ENCODE measurements around the gene COMP.

COMP gene

DNA sequence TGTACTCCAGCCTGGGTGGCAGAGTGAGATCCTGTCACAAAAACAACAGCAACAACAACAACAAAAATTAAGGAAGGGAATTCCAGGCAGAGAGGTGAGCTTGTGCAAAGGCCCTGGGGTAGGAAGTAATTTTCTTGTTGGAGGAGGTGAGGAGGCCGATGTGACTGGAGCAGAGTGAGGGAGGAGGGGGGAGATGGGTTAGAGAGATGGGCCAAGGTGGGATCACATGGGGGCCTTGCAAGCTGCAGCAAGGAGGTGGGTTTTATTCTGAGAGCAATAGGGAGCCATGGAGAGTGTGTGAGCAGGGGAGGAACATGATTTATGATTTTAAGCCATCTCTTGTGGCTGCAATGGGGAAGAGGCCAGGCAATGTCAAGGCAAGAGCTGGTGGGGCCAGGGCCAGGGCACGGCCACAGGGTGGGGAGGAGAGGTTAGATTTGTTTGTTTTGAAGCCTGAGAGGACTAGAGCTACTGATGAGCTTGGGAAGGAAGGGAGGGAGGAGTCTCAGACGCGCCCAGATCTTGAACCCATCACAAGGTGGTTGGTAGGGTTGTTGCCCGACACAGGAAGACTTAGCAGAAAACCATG, 12.5 kb upstream of the COMP start:
- no peak for DNase-seq

DNA sequence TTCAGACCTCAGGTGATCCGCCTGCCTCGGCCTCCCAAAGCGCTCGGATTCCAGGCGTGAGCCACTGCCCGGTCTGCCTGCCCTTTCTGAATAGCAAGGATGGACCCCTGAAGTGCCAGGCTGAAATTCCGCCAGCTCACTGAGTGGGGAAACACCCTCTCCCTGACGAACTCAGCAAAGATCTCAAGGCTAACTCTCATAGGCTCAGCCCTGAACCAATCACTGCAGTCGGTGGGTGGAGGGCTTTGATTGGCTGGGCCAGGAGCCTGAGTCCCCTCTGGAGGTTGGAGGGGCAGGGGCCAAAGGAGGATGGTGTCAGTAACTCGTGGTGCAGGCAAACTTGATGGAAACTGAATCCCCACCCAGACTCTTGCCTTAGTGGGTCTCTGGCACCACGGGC, 11.2 kb upstream of the COMP start:
- DNase-seq, result no peak

DNA sequence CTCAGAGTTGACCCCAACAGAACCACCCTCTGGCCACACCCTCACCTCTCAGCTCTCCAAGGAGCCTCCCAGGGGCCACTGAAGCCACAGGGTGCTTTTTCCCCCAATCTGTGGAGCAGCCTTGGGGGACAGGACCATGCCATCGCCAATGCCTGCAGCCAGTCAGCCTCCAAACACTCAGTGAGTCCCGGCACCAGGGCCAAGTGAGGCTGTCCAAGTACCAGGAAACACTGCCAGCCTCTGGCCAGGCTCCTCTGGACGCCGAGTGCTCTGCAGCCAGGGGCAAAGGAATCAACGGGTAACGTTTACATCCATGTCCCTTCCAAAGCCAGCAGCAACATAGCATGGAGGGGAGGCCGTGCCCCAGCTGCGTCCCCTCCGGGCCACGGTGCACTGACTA, 9.5 kb upstream of the COMP start:
- DNase-seq, result no peak

DNA sequence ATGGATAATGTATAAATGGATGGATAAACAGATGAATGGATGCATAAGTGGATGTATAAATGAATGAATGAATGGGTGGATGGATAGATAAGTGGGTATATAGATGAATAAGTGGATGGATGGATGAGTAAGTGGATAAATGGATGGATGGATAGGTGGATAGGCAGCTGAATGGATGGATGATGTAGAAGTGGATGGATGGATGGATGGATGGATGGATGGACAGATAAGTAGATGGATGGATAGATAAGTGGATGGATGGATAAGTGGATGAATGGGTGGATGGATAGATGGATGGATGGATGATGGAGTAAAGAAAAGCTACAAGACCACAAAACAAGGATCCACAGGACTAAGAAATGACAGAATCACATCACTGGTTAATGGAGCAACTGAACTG, 9.0 kb upstream of the COMP start:
- no peak for DNase-seq

DNA sequence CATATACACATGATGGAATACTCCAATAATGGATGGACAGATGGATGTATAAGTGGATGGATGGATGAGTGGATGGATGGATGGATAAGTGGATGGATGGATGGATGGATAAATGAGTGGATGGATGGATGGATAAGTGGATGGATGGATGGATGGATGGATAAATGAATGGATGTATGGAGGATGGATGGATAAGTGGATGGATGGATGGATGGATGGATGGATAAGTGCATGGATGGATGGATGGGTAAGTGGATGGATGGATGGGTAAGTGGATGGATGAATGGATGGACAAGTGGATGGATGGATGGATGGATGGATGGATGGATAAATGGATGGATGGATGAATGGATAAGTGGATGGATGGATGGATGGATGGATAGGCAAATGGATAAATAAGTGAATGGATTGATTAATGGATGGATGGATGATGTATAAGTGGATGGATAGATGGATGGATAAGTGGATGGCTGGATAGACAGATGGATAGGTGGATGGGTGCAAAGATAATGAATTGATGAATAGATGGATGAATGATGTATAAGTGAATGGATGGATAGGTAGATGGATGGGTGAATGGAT, 8.4 kb upstream of the COMP start:
- DNase-seq, result no peak

DNA sequence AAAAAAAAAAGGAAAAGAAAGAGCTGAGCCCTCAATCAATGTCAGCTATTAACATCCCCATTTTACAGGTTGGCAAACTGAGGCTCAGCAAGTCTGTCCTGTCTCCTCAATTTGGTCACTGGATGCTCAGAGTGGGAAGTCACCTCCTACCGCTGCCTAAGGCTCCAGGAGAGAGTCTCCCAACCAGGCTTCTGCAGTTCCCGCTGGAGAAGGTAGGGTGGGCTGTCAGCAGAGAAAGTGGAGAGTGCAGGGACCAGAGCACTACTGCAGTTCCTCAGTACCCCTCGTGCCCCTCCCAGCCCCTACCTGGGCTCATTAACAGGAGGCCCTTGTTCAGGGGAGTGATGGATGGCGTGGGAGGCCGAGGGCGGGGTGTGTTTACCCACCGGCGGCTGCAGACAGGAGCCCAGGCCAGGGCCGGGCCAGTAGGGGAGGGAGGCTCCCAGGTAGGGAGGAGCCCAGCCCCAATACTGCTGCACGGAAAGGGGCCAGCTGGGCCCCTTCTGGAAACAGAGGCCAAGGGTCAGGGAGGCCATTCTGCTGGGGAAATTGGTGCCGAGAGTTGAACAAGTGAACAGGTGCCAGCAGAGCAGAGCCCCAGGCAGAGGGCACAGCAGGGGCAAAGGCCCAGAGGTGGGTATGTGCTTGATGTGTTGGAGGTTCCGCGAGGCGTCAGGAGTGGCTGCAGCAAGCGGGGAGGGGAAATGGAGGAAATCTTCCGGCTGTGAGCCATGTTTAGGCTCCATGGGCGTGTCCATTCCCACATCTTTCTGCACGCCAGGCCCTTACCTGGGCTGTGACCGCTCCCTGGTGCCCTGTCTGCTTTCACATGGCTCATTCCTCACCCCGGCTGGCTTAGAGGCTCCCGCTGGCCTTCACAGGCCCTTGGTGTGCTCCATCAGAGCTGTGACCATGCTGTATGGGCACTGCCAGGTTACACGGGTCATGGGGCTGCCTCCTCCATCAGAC, 7.6 kb upstream of the COMP start:
- DNase-seq, result no peak

DNA sequence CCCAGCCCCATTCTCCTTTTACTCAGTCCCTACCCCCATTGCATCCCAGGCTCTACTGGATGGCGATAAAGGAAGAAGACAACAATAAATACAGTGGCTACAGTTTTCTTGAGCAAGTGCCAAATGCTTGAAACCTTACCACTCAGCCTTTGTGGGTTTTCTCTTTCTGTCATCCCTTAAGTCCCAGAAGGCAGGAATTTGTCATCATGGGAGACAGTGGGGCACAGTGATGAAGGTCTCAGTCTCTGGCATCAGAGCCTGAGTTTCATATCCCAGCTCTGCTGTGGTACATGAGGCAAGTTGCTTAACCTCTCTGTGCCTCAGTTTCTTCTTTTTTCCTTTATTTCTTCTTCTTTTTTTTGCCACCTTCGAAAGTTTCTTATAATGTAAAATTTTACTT, 5.1 kb upstream of the COMP start:
- no peak for DNase-seq

DNA sequence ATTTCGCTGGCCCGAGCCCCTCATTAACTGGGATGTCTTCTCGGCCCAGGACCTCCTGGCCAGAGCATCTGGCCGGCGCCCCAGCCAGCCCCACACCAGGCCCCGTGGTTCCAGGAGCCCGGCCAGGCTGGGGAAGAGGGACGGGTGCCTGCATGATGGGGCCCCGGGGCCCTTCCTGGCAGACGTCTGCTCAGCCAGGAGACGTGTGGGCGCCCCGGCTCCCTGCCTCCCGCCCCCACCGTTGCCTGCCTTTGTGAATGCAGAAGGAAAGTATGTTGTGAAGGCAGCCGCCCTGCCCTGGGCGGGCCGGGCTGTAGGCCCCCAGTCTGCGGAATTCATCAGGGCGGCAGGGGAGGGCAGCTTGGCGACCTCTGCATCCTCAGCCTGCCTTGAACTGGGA, 4.4 kb upstream of the COMP start:
- no peak for DNase-seq

DNA sequence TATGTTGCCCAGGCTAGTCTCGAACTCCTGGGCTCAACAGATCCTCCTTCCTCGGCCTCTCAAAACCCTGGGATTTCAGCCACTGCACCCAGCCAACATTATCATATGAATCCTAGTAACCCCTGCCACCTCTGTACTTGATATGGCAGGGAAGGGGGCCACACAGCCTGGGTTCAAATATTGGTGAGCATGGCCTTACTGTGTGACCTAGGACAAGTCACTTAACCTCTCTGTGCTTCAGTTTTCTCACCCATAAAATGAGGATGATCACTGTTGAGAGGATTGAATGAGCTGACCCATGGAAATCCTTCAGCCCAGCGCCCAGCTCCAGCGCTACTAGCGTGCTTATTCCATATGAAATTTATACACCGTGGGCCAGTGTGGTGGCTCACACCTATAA, 3.6 kb upstream of the COMP start:
- DNase-seq, result no peak

DNA sequence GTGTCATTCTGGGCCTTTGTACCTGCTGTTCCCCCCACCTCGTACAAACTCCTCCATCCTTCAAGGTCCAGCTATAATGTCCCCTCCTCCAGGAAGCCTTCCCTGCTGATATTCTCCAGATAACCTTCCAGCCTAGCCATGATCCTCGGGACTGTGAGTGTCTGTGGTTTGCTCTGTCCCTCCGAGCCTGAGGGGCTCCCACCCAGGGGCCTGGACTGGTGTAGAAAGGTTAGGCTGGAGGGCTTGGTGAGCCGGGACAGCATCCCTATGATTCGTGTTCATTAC, 2.9 kb upstream of the COMP start:
- no peak for DNase-seq

DNA sequence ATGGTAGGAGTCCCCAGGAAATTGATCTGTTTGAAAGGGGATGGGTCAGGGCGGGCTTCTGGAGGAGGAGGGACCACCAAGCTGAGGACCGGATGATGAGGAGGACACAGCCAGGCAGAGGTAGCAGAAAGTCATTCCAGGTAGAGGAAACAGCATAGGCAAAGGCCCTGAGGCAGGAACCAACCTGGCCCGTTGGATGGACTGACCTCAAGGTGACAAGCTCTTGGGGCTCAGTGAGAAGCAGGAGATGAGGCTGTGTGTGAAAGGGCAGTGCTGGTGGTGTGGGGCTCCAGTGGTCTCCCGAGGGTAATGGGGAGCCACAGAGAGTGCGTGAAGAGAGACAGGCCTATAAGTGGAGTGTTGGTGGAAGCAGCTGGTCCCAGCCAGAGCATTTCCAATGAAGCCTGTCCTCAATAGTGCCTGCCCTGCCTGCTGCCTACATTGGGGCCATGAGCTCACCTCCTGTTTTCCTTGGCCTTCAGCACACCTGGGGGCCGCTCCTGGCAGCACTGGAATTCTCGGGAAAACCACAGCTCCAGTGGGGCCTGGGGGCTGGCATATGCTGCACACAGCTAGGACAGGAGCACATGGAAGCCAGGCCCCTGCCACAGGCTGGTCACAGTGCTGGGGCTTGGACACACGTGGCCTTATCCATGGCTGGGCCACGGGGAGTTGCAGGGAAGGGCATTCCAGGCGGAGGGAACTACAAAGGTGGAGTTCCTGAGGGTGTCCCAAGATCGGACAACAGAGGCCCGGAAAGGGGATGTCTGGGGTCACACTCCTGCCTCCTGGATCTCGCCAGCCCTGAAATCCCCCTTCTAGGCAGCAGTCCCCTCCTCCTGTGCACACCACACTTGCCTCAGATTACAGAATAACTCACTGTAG, 2.3 kb upstream of the COMP start:
- DNase-seq, result no peak

DNA sequence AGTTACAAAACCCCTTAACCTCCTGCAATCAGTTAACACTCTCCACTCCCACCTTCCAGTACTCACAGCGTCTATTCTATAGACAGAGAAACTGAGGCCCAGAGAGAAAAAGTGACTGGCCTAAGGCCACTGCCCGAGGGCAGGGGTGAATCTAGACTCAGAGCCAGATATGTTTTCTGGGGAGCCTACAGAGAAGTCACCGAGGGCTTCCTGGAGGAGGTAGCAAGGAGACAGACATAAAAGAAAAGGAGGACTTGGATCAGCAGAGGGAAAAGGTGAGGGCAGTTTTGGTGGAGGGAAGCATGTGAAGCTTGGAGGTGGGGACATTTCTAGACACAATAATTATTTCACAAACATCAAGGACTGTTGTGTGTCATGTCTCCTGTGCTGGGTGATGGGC, 1.6 kb upstream of the COMP start:
- DNase-seq, result no peak

DNA sequence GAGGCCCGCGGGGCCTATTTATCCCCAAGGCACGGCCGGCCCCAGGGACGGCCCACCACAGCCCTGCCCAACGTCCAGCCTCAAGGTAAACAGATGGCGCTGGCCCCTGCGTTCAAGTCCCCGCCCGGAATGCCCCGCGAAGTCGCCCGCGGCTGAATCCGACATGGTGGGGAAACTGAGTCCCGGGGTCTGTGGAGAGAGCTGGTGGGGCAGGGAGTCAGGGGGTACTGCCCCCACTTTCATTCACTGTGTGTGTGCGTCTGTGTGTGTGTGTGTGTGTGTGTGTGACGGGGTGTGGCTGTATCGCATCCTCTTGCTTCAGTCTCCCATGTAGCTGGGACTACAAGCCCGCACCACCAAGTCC, 192 bp upstream of the COMP start:
- no peak for DNase-seq

DNA sequence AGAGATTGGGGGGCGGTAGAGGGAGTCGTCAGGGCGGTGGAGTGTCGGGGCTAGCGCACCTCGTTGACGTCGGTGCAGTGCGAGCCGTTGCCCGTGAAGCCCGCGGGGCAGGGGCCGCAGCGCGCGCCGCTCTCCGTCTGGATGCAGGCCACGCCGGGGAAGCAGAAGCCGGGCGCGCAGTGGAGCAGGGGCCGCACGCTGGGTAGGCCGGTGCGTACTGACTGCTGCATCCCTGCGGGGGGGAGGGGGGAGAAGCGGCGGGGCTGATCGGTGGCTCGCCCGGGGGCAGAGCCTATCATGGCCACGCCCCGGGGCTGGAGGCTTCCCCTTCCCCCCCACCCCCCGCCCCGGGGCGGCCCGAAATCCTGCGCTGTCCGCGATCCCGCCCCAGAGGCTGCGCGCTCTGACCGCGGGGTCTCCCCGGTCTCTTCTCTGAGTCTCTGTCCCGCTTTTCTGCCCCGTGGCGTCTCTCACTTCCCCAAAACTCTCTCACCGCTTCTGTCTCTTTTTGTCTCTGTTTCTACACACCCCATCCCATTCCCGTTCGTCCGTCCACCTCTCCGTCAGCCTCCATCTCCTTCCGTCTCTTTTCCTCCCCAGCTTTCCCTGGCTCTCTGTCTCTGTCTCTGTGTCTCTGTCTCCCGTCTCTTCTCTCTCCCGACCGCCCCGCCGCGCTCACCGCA, 1.1 kb downstream of the COMP start:
- peak; percentile 53 for DNase-seq

DNA sequence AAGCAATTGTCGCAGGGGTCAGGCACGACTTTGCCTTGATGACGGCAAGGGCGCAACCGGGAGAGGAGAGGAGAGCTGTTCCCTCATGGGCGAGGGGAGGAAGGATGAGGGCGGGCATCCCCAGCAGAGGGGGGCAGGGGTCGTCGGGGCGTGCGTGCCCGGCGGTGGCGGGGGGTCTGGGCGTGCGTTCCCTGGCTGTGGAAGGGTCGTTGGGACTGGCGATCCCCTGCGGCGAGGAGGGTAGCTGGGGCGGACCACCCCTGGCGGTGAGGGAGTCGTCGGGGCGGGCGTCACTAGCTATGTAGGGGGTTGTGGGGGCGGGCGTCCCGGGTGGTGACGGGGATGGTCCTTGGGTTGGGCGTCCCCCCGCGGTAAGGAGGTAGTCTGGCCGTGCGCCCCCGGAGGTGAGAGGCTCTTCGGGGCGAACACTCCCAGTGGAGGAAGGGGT, 1.7 kb downstream of the COMP start:
- no peak for DNase-seq

DNA sequence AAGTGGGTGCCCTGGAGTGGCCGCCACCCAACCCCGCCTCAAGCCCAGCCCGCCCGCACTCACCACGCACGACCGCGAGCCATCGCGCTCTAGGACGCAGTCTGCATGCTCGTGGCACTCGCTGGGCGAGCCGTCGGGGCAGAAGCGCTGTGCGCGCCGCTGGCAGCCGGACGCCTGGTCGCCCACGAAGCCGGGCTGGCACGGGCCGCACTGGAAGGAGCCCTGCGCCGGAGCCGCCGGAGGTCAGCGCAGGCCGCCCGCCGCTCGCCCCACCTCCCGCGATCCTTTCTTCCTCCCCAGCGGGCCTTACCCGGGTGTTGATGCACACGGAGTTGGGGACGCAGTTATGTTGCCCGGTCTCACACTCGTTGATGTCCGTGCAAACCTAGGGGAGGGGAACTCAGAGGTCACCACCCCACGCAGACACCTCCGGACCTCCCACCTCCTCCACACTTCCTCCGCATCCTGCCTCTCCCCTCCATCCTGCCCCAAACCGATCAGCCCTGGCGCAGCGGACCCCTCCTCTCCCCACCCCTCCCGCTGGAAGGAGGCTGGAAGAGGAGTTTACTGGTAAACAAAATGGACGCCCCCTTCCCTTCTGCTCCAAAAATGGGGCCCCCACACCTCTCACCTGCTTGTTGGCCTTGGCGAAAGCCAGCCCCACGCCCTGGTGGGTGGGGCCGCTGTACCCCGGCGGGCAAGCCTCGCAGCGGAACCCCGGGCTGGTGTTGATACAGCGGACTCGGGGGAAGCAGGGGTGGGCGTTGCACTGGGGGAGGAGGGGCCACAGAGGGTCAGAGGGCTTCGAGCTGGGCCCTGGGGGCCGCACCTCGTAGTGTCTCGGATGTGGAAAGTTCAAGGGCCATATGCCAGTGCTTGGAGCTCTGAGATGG, 2.3 kb downstream of the COMP start:
- no peak for DNase-seq

DNA sequence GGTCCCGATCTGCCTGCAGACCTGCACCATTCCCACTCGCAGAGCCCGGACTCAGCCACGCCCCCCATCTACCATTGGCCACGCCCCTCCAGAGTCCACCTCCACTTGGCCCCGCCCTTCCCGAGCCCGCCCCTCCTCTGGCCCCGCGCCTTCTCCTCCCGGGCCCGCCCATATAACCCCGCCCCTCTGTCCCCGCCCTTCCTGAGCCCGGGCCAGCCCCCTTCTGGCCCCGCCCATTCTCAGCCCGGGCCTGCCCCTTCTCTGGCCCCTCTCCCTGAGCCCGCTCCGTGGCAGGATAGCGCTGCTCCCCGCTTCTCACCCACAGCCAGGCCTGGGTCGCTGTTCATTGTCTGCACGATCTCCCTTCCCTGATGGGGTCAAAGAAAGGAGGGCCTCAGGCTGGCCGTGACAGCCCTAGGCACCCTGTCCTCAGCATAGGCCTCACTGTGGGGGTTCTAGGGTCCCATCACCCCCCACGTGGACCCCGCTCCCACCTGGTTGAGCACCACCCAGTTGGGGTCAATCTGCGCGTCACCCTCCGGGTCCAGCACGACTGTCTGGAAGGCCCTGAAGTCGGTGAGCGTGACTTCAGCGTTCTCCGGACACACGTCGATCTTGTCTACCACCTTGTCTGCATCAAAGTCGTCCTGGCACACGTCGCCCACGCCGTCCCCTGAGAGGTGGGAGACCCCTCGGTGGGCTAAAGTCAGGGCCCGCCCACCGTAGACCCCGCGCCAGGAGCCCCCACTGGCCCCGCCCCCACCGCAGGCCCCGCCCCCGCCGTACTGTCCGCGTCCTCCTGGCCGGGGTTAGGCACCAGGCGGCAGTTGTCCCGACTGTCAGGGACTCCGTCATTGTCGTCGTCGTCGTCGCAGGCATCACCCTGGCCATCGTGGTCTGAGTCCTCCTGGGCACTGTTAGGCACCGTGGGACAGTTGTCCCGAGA, 5.7 kb downstream of the COMP start:
- peak; percentile 75 for DNase-seq

DNA sequence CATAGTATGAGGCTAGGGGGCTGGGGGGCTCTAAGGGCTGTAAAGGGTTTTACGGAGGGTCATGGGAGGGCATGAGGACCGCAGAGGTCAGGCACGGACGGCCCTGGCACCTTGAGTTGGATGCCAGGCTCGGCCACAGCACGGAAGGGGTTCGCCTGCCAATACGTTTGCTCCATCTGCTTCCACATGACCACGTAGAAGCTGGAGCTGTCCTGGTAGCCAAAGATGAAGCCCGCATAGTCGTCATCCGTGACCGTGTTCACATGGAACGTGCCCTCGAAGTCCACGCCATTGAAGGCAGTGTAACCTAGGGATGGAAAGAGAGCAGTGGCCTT, 6.4 kb downstream of the COMP start:
- no peak for DNase-seq

DNA sequence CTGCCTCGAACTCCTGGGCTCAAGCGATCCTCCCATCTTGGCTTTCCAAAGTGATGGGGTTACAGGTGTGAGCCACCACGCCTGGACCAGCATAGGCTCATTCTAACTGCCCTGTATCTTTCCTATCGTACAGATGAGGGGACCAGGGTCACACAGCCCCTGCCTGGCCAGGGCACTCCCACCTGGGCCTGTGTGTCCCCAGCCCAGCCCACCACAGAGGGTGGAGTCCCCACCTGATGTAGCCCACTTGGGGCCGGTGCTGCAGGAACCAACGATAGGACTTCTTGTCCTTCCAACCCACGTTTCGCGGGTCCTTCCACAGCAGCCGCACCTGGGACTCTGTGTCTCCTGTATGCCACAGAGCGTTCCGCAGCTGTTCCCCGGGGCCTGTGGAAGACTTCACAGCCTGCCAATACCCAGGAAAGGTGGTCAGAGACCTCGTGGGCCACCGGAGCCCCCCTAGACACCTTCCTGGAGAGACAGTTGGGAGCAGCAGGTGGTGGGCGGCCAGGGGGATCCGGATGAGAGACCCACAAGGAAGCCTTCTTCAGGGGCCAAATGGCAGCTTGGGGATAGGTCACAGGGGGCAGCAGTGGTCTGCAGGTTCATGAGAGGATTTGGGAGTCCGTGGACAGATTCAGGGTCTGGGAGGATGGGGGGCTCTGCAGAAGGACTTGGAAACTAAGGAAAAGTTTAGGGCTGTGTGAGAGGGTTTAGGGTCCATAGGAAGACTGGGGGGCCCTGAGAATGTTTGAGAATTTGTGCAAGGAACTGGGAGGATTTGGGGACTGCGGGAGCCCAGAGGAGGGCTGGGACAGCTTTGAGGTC, 6.9 kb downstream of the COMP start:
- no peak for DNase-seq
